SU-DHL-6 (cell line): ENCODE results near the gene OVOL3.

ENCODE experiments used
- H2AFZ ChIP-seq: fragments of 200-600 bp; sonication (generic); 2 replicates; pipeline ENCODE4 v1.6.1; 2014; ENCODE audit warnings: low read depth, mild to moderate bottlenecking, moderate library complexity, mixed read lengths, antibody characterized with exemption, low read length; ENCODE audit not compliant: severe bottlenecking
- H3F3A ChIP-seq: fragments of 200-600 bp; shearing (Covaris generic); 2 replicates; pipeline ENCODE4 v1.6.0; 2016; ENCODE audit warnings: antibody characterized with exemption, mild to moderate bottlenecking; ENCODE audit not compliant: insufficient read depth
- H3K27ac ChIP-seq: fragments of 200-600 bp; sonication (generic); 2 replicates; pipeline ENCODE4 v1.5.1; 2016; ENCODE audit warnings: low read depth, mild to moderate bottlenecking, low read length, moderate library complexity, mixed read lengths
- H3K27me3 ChIP-seq: fragments of 200-600 bp; sonication (generic), shearing (Covaris generic); 2 replicates; pipeline ENCODE4 v1.6.0; 2014; ENCODE audit warnings: mild to moderate bottlenecking, low read length
- H3K36me3 ChIP-seq: fragments of 200-600 bp; sonication (generic); 2 replicates; pipeline ENCODE4 v1.6.1; 2014; ENCODE audit warnings: mild to moderate bottlenecking, low read length, mixed read lengths
- H3K4me2 ChIP-seq: fragments of 300-600, 200-600 bp; shearing (Covaris generic), sonication (generic); 2 replicates; pipeline ENCODE4 v1.6.0; 2014; ENCODE audit warnings: low read length, low read depth, mild to moderate bottlenecking; ENCODE audit not compliant: poor library complexity, severe bottlenecking
- H3K4me3 ChIP-seq: fragments of 200-600 bp; sonication (generic); 2 replicates; pipeline ENCODE4 v1.5.1; 2014; ENCODE audit warnings: antibody characterized with exemption, low read length, mild to moderate bottlenecking, mixed read lengths; ENCODE audit not compliant: insufficient read depth, poor library complexity, severe bottlenecking
- H3K79me2 ChIP-seq: fragments of 200-600 bp; sonication (generic); 2 replicates; pipeline ENCODE4 v1.6.1; 2014; ENCODE audit warnings: mild to moderate bottlenecking, low read length, moderate library complexity; ENCODE audit not compliant: insufficient read depth
- H3K9ac ChIP-seq: fragments of 200-600 bp; sonication (generic); 2 replicates; pipeline ENCODE4 v1.7.0; 2014; ENCODE audit warnings: mild to moderate bottlenecking, low read length
- H3K9me2 ChIP-seq: fragments of 200-600 bp; sonication (generic); replicated peaks from 2 replicates; pipeline ENCODE4 v1.6.1; 2014; ENCODE audit warnings: low read length; ENCODE audit not compliant: insufficient read depth
- H3K9me3 ChIP-seq: fragments of 200-600 bp; sonication (generic); 2 replicates; pipeline ENCODE4 v1.6.1; 2014; ENCODE audit warnings: low read length, mixed read lengths; ENCODE audit not compliant: insufficient read depth
- H4K20me1 ChIP-seq: fragments of 200-600 bp; sonication (generic); 2 replicates; pipeline ENCODE4 v1.6.1; 2014; ENCODE audit warnings: low read depth, mild to moderate bottlenecking, antibody characterized with exemption, low read length, moderate library complexity, mixed read lengths
- EZH2phosphoT487 ChIP-seq: fragments of 200-600 bp; sonication (generic), shearing (Covaris generic); conservative IDR thresholded peaks from 2 replicates; pipeline ENCODE4 v1.6.1; 2018; ENCODE audit warnings: mild to moderate bottlenecking, antibody characterized with exemption, low read length, moderate library complexity, mixed read lengths
- TF ChIP-seq, protein P1 (sequence below): fragments of 200-600 bp; sonication (generic); IDR thresholded peaks from one replicate; pipeline ENCODE4 v1.5.1; 2017; ENCODE audit warnings: antibody characterized with exemption, mild to moderate bottlenecking, low read length, moderate library complexity; ENCODE audit not compliant: insufficient read depth, poor library complexity, severe bottlenecking

OVOL3 gene

DNA sequence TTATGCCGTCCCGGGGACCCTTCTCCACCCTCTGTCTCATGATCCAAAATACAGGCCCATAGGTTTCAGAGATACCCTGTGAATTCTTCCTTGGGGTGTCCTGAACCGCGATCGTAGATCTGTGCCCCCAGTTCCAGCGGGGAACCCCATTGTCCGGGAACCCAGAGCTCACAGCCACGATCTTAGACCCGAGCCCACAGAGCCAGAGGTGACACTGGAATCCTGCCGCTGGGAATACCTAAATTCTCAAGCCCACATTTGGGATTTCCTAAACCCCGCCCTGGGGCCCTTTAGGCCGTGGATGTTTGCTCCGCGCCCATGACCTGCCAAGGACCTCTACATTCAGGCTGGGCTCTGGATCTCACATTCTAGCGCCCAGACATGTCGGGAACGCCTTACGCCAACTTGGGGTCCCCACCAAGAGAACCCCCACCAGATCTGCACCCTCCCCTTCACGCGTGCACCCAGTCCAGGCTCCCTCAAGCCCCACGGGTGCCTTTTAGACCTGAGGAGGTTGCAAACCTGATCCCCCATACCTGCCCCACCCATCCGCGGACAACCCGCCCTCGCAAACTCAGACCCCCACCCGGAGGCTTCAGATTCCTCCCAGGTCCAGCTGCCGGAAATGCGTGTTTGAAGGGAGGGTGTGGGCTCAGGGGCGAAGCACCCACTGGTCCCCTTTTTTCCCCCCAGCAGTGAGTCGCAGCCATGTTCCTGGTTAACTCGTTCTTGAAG, 29.5 kb downstream of the OVOL3 start:
- peaks cover 7% of the 10 kb centered on the region; the same call in 1 of the 2 replicates for H3F3A ChIP-seq
- H3K27ac ChIP-seq, result peak overlapping the region; percentile 68
- no peaks in the 10 kb centered on the region for H3K27me3 ChIP-seq
- peak overlapping the region; percentile 66 for H2AFZ ChIP-seq
- peaks cover 13% of the 10 kb centered on the region; the same call in 1 of the 2 replicates for H3K79me2 ChIP-seq
- H3K4me2 ChIP-seq, result peak overlapping the region; percentile 73
- TF ChIP-seq, protein P1, sequence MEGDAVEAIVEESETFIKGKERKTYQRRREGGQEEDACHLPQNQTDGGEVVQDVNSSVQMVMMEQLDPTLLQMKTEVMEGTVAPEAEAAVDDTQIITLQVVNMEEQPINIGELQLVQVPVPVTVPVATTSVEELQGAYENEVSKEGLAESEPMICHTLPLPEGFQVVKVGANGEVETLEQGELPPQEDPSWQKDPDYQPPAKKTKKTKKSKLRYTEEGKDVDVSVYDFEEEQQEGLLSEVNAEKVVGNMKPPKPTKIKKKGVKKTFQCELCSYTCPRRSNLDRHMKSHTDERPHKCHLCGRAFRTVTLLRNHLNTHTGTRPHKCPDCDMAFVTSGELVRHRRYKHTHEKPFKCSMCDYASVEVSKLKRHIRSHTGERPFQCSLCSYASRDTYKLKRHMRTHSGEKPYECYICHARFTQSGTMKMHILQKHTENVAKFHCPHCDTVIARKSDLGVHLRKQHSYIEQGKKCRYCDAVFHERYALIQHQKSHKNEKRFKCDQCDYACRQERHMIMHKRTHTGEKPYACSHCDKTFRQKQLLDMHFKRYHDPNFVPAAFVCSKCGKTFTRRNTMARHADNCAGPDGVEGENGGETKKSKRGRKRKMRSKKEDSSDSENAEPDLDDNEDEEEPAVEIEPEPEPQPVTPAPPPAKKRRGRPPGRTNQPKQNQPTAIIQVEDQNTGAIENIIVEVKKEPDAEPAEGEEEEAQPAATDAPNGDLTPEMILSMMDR, result no peak
- TF ChIP-seq EZH2phosphoT487, result no peak
- no peaks in the 10 kb centered on the region for H3K9me2 ChIP-seq
- H3K9me3 ChIP-seq, result no peaks in the 10 kb centered on the region
- H4K20me1 ChIP-seq, result no peaks in the 10 kb centered on the region
- peak overlapping the region; percentile 93 for H3K4me3 ChIP-seq
- peak overlapping the region; percentile 91 for H3K9ac ChIP-seq
- no peaks in the 10 kb centered on the region for H3K36me3 ChIP-seq

DNA sequence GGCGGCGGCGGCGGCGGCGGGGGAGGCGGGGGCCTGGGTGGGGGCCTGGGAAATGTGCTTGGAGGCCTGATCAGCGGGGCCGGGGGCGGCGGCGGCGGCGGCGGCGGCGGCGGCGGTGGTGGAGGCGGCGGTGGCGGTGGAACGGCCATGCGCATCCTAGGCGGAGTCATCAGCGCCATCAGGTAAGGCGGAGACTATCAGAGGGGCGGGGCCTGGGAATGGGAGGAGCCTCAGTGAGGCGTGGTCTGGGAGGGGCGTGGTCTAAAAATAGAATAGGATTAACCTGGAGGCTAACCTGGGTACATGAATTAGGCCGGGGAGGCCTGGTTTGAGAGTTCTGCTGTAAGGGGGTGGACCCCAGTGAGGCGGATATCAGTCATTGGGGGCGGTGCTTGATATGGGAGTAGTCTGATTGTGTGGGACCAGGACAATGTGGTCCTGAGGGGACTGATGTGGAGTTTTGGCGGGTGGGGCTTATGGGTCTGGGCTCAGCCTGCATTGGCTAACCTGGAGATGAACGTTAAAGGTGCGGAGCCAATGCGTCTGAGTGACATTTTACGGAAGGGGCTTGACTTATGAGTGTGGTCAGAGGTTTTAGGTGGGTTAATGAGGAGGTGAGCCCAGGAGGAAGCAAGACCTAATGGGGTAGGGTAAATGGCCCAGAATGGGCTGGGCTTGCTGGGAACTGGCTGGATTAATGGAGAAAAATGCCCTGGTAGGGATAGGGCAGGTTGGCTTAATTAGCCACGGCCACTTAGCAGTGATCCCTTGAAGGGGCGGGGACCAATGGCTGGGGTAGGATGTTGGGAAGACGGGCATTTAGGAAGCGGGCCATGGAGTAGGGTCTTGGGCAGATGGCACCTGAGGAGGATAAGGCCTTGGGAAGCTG, 30.3 kb downstream of the OVOL3 start:
- TF ChIP-seq, protein P1, result no peak
- no peak for TF ChIP-seq EZH2phosphoT487
- Histone ChIP-seq H3K36me3 (no peaks in the 10 kb centered on the region), H3K27ac (peak overlapping the region; percentile 68; the same call in 1 of the 2 replicates), H3K4me3 (peak overlapping the region; percentile 93), H3K9ac (peak overlapping the region; percentile 91), H4K20me1 (no peaks in the 10 kb centered on the region), H3K79me2 (peaks cover 13% of the 10 kb centered on the region; the same call in 1 of the 2 replicates), H3K9me3 (no peaks in the 10 kb centered on the region), H3K27me3 (no peaks in the 10 kb centered on the region), H3F3A (peaks cover 7% of the 10 kb centered on the region; the same call in 1 of the 2 replicates), H3K4me2 (peak overlapping the region; percentile 73), H3K9me2 (no peaks in the 10 kb centered on the region), H2AFZ (no peak overlapping the region)

DNA sequence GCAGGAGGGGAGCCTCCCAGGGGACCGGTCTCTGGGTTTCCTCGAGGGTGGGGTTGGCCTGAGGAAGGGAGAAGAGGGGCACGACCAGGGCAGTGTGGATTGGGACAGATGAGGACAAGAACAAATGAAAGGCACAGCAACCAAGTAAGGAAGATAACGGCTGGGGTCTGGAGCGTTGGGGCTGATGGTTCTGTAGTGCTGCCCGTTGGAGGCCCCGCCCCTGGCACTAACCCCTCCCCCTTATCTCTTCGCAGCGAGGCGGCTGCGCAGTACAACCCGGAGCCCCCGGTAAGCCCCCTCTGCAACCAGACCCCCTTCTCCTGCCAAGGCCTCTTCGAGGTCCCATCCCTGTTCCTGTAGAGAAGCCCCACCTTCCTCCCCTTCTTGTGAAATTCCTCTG, 31.1 kb downstream of the OVOL3 start:
- no peaks in the 10 kb centered on the region for H3K27me3 ChIP-seq
- no peak overlapping the region for H3K9ac ChIP-seq
- H4K20me1 ChIP-seq, result no peaks in the 10 kb centered on the region
- no peaks in the 10 kb centered on the region for H3K9me3 ChIP-seq
- no peak overlapping the region for H3K4me2 ChIP-seq
- no peaks in the 10 kb centered on the region for H3K9me2 ChIP-seq
- no peak overlapping the region for H3K27ac ChIP-seq
- H3K4me3 ChIP-seq, result no peak overlapping the region
- no peaks in the 10 kb centered on the region for H3K36me3 ChIP-seq
- H3K79me2 ChIP-seq, result peaks cover 13% of the 10 kb centered on the region; the same call in 1 of the 2 replicates
- H2AFZ ChIP-seq, result no peak overlapping the region
- H3F3A ChIP-seq, result peaks cover 2% of the 10 kb centered on the region; the same call in 1 of the 2 replicates
- TF ChIP-seq EZH2phosphoT487, result no peak
- TF ChIP-seq, protein P1, result no peak
